WTC11 (cell line): Measurements from ENCODE around the gene MORC3. TPM values are rescaled to one million over a fixed set of nuclear protein-coding genes. Genes with fewer than 3 reads are reported as not detected.

Experiments
- ATAC-seq: fragments of 200-7000 bp; cut with Tn5 transposase; 2 replicates; pipeline ENCODE4 v1.10.0; 2021; ENCODE audit warnings: mild to moderate bottlenecking, moderate library complexity
- CTCF ChIA-PET: fragments of 300-600 bp; sonication (Branson Sonifier 250); formaldehyde crosslinking; loops from one replicate; lab custom pipeline; 2021; ENCODE audit warnings: antibody characterized with exemption; lab: Charles Lee
- POLR2A ChIA-PET: fragments of 350-600 bp; sonication (Branson Sonifier 250); formaldehyde crosslinking; loops from one replicate; lab custom pipeline; 2021; ENCODE audit warnings: antibody characterized with exemption; lab: Charles Lee
- DNase-seq: peaks from one replicate; pipeline ENCODE4 v3.0.0; 2021; ENCODE audit warnings: low spot score
- H3K27ac Mint-ChIP-seq: 2 replicates; pipeline ENCODE4 v1.8.0; 2021; ENCODE audit warnings: mixed read lengths
- H3K27me3 Mint-ChIP-seq: 2 replicates; pipeline ENCODE4 v1.8.0; 2021; ENCODE audit warnings: low read depth, mild to moderate bottlenecking, moderate library complexity, mixed read lengths
- H3K36me3 Mint-ChIP-seq: 2 replicates; pipeline ENCODE4 v1.8.0; 2021; ENCODE audit warnings: mixed read lengths
- H3K4me1 Mint-ChIP-seq: 2 replicates; pipeline ENCODE4 v1.8.0; 2022; ENCODE audit warnings: mixed read lengths
- H3K4me3 Mint-ChIP-seq: 2 replicates; pipeline ENCODE4 v1.8.0; 2021; ENCODE audit warnings: mild to moderate bottlenecking, moderate library complexity, mixed read lengths
- H3K9me3 Mint-ChIP-seq: 2 replicates; pipeline ENCODE4 v1.8.0; 2021; ENCODE audit warnings: mixed read lengths
- CTCF ChIP-seq: fragments of 200-600 bp; IDR thresholded peaks from 2 replicates; pipeline ENCODE4 v1.8.0; 2022; ENCODE audit warnings: antibody characterized with exemption
- ERG ChIP-seq: fragments of 250-450 bp; sonication (Bioruptor Pico); IDR thresholded peaks from 2 replicates; pipeline ENCODE4 v1.8.0; 2021; ENCODE audit warnings: mild to moderate bottlenecking
- ETV6 ChIP-seq: sonication (generic); formaldehyde crosslinking; IDR thresholded peaks from 2 replicates; pipeline ENCODE4 v1.8.1; 2022; ENCODE audit warnings: mild to moderate bottlenecking, missing genetic modification reagents
- FOXK1 ChIP-seq: sonication (generic); formaldehyde crosslinking; IDR thresholded peaks from 2 replicates; pipeline ENCODE4 v1.8.0; 2022; ENCODE audit warnings: mild to moderate bottlenecking, moderate library complexity, missing genetic modification reagents
- FOXP4 ChIP-seq: sonication (generic); formaldehyde crosslinking; IDR thresholded peaks from 2 replicates; pipeline ENCODE4 v1.8.0; 2022; ENCODE audit warnings: mild to moderate bottlenecking, missing genetic modification reagents
- JUN ChIP-seq: sonication (generic); formaldehyde crosslinking; IDR thresholded peaks from 2 replicates; pipeline ENCODE4 v1.8.0; 2023; ENCODE audit warnings: mild to moderate bottlenecking, missing genetic modification reagents
- MLX ChIP-seq: sonication (generic); formaldehyde crosslinking; IDR thresholded peaks from 2 replicates; pipeline ENCODE4 v1.8.1; 2023; ENCODE audit warnings: mild to moderate bottlenecking, missing genetic modification reagents, moderate library complexity
- NFYB ChIP-seq: sonication (generic); formaldehyde crosslinking; conservative IDR thresholded peaks from 2 replicates; pipeline ENCODE4 v1.8.0; 2022; ENCODE audit warnings: low read depth, missing genetic modification reagents
- NR1H2 ChIP-seq: sonication (generic); formaldehyde crosslinking; IDR thresholded peaks from 2 replicates; pipeline ENCODE4 v1.9.0; 2021; ENCODE audit warnings: mild to moderate bottlenecking, moderate library complexity, missing genetic modification reagents
- NR2C2 ChIP-seq: sonication (generic); formaldehyde crosslinking; IDR thresholded peaks from 2 replicates; pipeline ENCODE4 v1.8.0; 2022; ENCODE audit warnings: mild to moderate bottlenecking, missing genetic modification reagents
- USF2 ChIP-seq: sonication (generic); formaldehyde crosslinking; IDR thresholded peaks from 2 replicates; pipeline ENCODE4 v1.8.1; 2023; ENCODE audit warnings: mild to moderate bottlenecking, missing genetic modification reagents, moderate library complexity
- ZNF121 ChIP-seq: sonication (generic); formaldehyde crosslinking; IDR thresholded peaks from 2 replicates; pipeline ENCODE4 v1.8.0; 2023; ENCODE audit warnings: missing genetic modification reagents
- ZNF425 ChIP-seq: fragments of 250-450 bp; sonication (Bioruptor Pico); conservative IDR thresholded peaks from 2 replicates; pipeline ENCODE4 v1.9.0; 2021; ENCODE audit warnings: mild to moderate bottlenecking
- ZSCAN18 ChIP-seq: fragments of 250-450 bp; sonication (Bioruptor Pico); IDR thresholded peaks from 2 replicates; pipeline ENCODE4 v2.1.2; 2022; ENCODE audit warnings: mild to moderate bottlenecking, moderate library complexity
- total RNA-seq: library from RNA; stranded (reverse); gene quantifications from 3 replicates; pipeline ENCODE4 v1.2.3, GENCODE V29; 2021
- TF ChIP-seq, protein P1 (sequence below): sonication (generic); formaldehyde crosslinking; IDR thresholded peaks from 2 replicates; pipeline ENCODE4 v1.8.0; 2023; ENCODE audit warnings: mild to moderate bottlenecking, missing genetic modification reagents

The MORC3 gene
- total RNA-seq, 1 experiment from 2014 or later = 15.9 TPM

DNA sequence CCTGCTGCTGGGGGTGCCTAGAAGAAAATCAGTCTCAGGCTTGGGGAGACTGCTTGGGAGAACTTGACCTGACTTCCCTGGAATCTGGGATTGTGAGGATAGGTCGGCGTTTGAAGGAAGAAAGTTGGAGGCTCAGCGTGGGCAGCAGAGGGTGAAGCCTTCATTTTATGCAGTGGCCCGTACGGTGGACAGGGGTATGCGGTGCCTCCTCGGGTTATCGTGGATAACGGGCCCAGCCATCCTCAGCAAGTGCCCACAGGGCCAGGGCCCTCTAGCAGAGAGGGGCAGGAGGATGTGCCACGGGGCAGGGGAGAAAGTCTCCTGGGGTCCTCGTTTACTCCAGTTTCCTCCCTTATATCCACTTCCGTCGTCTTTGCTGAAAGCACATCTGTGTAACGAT, 99.2 kb downstream of the MORC3 start:
- no peak for ATAC-seq
- Mint-ChIP-seq H3K9me3 (no peaks in the 10 kb centered on the region), H3K27ac (no peak overlapping the region), H3K4me3 (no peak overlapping the region), H3K36me3 (peaks cover 13% of the 10 kb centered on the region), H3K4me1 (peaks cover 27% of the 10 kb centered on the region), H3K27me3 (no peaks in the 10 kb centered on the region)
- POLR2A ChIA-PET = no interaction called here
- DNase-seq = no peak
- TF ChIP-seq FOXK1 (CRISPR knock-in tag) = no peak
- TF ChIP-seq, protein P1, sequence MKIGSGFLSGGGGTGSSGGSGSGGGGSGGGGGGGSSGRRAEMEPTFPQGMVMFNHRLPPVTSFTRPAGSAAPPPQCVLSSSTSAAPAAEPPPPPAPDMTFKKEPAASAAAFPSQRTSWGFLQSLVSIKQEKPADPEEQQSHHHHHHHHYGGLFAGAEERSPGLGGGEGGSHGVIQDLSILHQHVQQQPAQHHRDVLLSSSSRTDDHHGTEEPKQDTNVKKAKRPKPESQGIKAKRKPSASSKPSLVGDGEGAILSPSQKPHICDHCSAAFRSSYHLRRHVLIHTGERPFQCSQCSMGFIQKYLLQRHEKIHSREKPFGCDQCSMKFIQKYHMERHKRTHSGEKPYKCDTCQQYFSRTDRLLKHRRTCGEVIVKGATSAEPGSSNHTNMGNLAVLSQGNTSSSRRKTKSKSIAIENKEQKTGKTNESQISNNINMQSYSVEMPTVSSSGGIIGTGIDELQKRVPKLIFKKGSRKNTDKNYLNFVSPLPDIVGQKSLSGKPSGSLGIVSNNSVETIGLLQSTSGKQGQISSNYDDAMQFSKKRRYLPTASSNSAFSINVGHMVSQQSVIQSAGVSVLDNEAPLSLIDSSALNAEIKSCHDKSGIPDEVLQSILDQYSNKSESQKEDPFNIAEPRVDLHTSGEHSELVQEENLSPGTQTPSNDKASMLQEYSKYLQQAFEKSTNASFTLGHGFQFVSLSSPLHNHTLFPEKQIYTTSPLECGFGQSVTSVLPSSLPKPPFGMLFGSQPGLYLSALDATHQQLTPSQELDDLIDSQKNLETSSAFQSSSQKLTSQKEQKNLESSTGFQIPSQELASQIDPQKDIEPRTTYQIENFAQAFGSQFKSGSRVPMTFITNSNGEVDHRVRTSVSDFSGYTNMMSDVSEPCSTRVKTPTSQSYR = no peak
- no peak for TF ChIP-seq MLX (CRISPR knock-in tag)
- no peak for TF ChIP-seq ZNF425 (CRISPR knock-in tag)
- TF ChIP-seq FOXP4 (CRISPR knock-in tag) = no peak
- TF ChIP-seq ZNF121 (CRISPR knock-in tag) = no peak
- TF ChIP-seq ETV6 (CRISPR knock-in tag) = no peak
- TF ChIP-seq NR2C2 (CRISPR knock-in tag) = no peak
- no peak for TF ChIP-seq JUN (CRISPR knock-in tag)
- no peak for TF ChIP-seq NFYB
- TF ChIP-seq USF2 = no peak
- TF ChIP-seq ERG = no peak
- TF ChIP-seq NR1H2 (CRISPR knock-in tag) = no peak
- TF ChIP-seq ZSCAN18 (CRISPR knock-in tag) = no peak
- no peak for TF ChIP-seq CTCF
- CTCF ChIA-PET = interaction anchor here (0.5 to 0.8 kb wide), 3 partner anchors 8 to 99 kb away, joined by 3 to 4 read pairs (median 3); partner anchors contain the start of gene MORC3
